Measurements from ENCODE around the gene NSD2.

The NSD2 gene

GRCh38 chr4:1967512-1968149, 96.4 kb downstream of the NSD2 start:
- in situ Hi-C loops (cut with MboI; ENCODE audit: low sequenced_read_pairs) = no loop called here

- in situ Hi-C loops (cut with MboI; ENCODE audit: low sequenced_read_pairs) = no loop called here
Measured at GRCh38 chr4:1968686-1969295, 97.6 kb downstream of the NSD2 start.

GRCh38 chr4:1969928-1970723, 98.9 kb downstream of the NSD2 start:
- in situ Hi-C loops (cut with MboI; ENCODE audit: low sequenced_read_pairs) = no loop called here

GRCh38 chr4:1970926-1971325, 99.7 kb downstream of the NSD2 start:
- in situ Hi-C loops (cut with MboI; ENCODE audit: low sequenced_read_pairs) = no loop called here

- in situ Hi-C loops (cut with MboI; ENCODE audit: low sequenced_read_pairs) = no loop called here
Measured at GRCh38 chr4:1971456-1972200, 100.4 kb downstream of the NSD2 start.

- in situ Hi-C loops (cut with MboI; ENCODE audit: low sequenced_read_pairs) = no loop called here
Measured at GRCh38 chr4:1972414-1972813, 101.2 kb downstream of the NSD2 start.

GRCh38 chr4:1973218-1973617, 102.0 kb downstream of the NSD2 start:
- in situ Hi-C loops (cut with MboI; ENCODE audit: low sequenced_read_pairs) = no loop called here

GRCh38 chr4:1973661-1974060, 102.5 kb downstream of the NSD2 start:
- in situ Hi-C loops (cut with MboI; ENCODE audit: low sequenced_read_pairs) = no loop called here

- in situ Hi-C loops (cut with MboI; ENCODE audit: low sequenced_read_pairs) = no loop called here
Measured at GRCh38 chr4:1974840-1975239, 103.6 kb downstream of the NSD2 start.

- in situ Hi-C loops (cut with MboI; ENCODE audit: low sequenced_read_pairs) = no loop called here
Measured at GRCh38 chr4:1975391-1975801, 104.2 kb downstream of the NSD2 start.

- in situ Hi-C loops (cut with MboI; ENCODE audit: low sequenced_read_pairs) = no loop called here
Measured at GRCh38 chr4:1975880-1976279, 104.7 kb downstream of the NSD2 start.

- in situ Hi-C loops (cut with MboI; ENCODE audit: low sequenced_read_pairs) = no loop called here
Measured at GRCh38 chr4:1976416-1977352, 105.5 kb downstream of the NSD2 start.

GRCh38 chr4:1978226-1978625, 107.0 kb downstream of the NSD2 start:
- in situ Hi-C loops (cut with MboI; ENCODE audit: low sequenced_read_pairs) = no loop called here

GRCh38 chr4:1978741-1979476, 107.7 kb downstream of the NSD2 start:
- in situ Hi-C loops (cut with MboI; ENCODE audit: low sequenced_read_pairs) = no loop called here

GRCh38 chr4:1979477-1980196, 108.4 kb downstream of the NSD2 start:
- in situ Hi-C loops (cut with MboI; ENCODE audit: low sequenced_read_pairs) = no loop called here

- in situ Hi-C loops (cut with MboI; ENCODE audit: low sequenced_read_pairs) = no loop called here
Measured at GRCh38 chr4:1980561-1981041, 109.4 kb downstream of the NSD2 start.

GRCh38 chr4:1981251-1982058, 110.3 kb downstream of the NSD2 start:
- in situ Hi-C loops (cut with MboI; ENCODE audit: low sequenced_read_pairs) = no loop called here
